Fibroblast of pulmonary artery (primary cell): ENCODE data around the gene OR10G3.

Experiments used
- DNase-seq: peaks from one replicate; pipeline ENCODE4 v3.0.0-alpha.2; 2010; ENCODE audit warnings: low read depth
- H3K4me3 ChIP-seq: replicated peaks from 2 replicates; pipeline ENCODE4 v1.5.1; 2011; ENCODE audit warnings: low read depth, mild to moderate bottlenecking, control low read depth, low read length, moderate library complexity
- CTCF ChIP-seq: IDR thresholded peaks from 2 replicates; pipeline ENCODE4 v1.5.1; 2011; ENCODE audit warnings: mild to moderate bottlenecking, control low read depth, low read length, inconsistent platforms; ENCODE audit errors: missing control alignments

OR10G3 gene

GRCh38 chr14:21526672-21527317 lies 53.1 kb downstream of the OR10G3 start:
- no peak for TF ChIP-seq CTCF
- peak overlapping the region; percentile 70 for H3K4me3 ChIP-seq
- no peak for DNase-seq

- DNase-seq: peak; percentile 61
- peak within 1 kb of the TSS; percentile 70 for H3K4me3 ChIP-seq
- no peak for TF ChIP-seq CTCF
These were observed 53.8 kb downstream of the OR10G3 start, which contains the start of gene SALL2 for GRCh38 chr14:21525962-21526671. TSS of gene SALL2 (minus strand) at chr14:21526346. CDS start at chr14:21526127, 219 bp downstream.

- DNase-seq: no peak
- no peak for TF ChIP-seq CTCF
- H3K4me3 ChIP-seq: peak overlapping the region; percentile 70
These were observed 54.3 kb downstream of the OR10G3 start for GRCh38 chr14:21525571-21525961.

GRCh38 chr14:21524575-21525490 lies 55.0 kb downstream of the OR10G3 start:
- no peak for TF ChIP-seq CTCF
- DNase-seq: no peak
- H3K4me3 ChIP-seq: peak overlapping the region; percentile 70

GRCh38 chr14:21523203-21523602 lies 56.7 kb downstream of the OR10G3 start:
- no peak for DNase-seq
- no peak overlapping the region for H3K4me3 ChIP-seq
- TF ChIP-seq CTCF: no peak

- no peak for TF ChIP-seq CTCF
- DNase-seq: peak; percentile 67
- no peak overlapping the region for H3K4me3 ChIP-seq
These were observed 58.4 kb downstream of the OR10G3 start for GRCh38 chr14:21521501-21521900.
